ENCODE data around the gene ALKBH6. TPM values are rescaled to one million over a fixed set of nuclear protein-coding genes. Genes with fewer than 3 reads are reported as not detected.

The ALKBH6 gene
- total RNA-seq, 2 donors from 2014 or later = 36.3 to 38.7 TPM

- no peak overlapping the region for H3K9ac ChIP-seq (ENCODE audit: extremely low read depth, low read length, poor library complexity, severe bottlenecking)
- no peak for DNase-seq
- no peaks in the 10 kb centered on the region for H3K9me3 ChIP-seq (ENCODE audit: control insufficient read depth, low read length)
- TF ChIP-seq CTCF (conservative IDR thresholded peaks at IDR 0.05) = no peak
- WGBS, 2 experiments (ENCODE audit: insufficient coverage in 1 of 2, insufficient read length in 1 of 2) = 70 to 86% methylated on average over 1 to 5 of the region's 5 CpGs
- no peaks in the 10 kb centered on the region for H3K9me3 Mint-ChIP-seq
- H3K4me3 Mint-ChIP-seq = no peak overlapping the region
- no peak overlapping the region for H3K27ac ChIP-seq (ENCODE audit: low read depth, low read length)
- peaks cover 14% of the 10 kb centered on the region for H3K27me3 ChIP-seq (ENCODE audit: control insufficient read depth, insufficient read depth, low read length, poor library complexity, severe bottlenecking)
- H3K4me3 ChIP-seq (ENCODE audit: low read length) = no peak overlapping the region
- peaks cover 32% of the 10 kb centered on the region for H3K27me3 Mint-ChIP-seq (ENCODE audit: insufficient read depth)
- H3K4me1 Mint-ChIP-seq = no peaks in the 10 kb centered on the region
- no peak overlapping the region for H3K27ac Mint-ChIP-seq
- H3K36me3 ChIP-seq (ENCODE audit: control insufficient read depth, insufficient read depth, low read length) = no peaks in the 10 kb centered on the region
- H3K4me1 ChIP-seq (ENCODE audit: control insufficient read depth, insufficient read depth, low read length) = no peaks in the 10 kb centered on the region
- H3K36me3 Mint-ChIP-seq (ENCODE audit: low read depth) = no peaks in the 10 kb centered on the region
Observed at GRCh38 chr19:35978271-35978670, 35.7 kb downstream of the ALKBH6 start.

- H3K36me3 Mint-ChIP-seq (ENCODE audit: low read depth) = no peaks in the 10 kb centered on the region
- no peaks in the 10 kb centered on the region for H3K9me3 Mint-ChIP-seq
- TF ChIP-seq CTCF (conservative IDR thresholded peaks at IDR 0.05) = peak; percentile 80
- H3K4me3 ChIP-seq (ENCODE audit: low read length) = no peak overlapping the region
- H3K9ac ChIP-seq (ENCODE audit: extremely low read depth, low read length, poor library complexity, severe bottlenecking) = no peak overlapping the region
- H3K27ac ChIP-seq (ENCODE audit: low read depth, low read length) = no peak overlapping the region
- H3K4me3 Mint-ChIP-seq = no peak overlapping the region
- DNase-seq = peak; percentile 94
- H3K4me1 Mint-ChIP-seq = no peaks in the 10 kb centered on the region
- H3K9me3 ChIP-seq (ENCODE audit: control insufficient read depth, low read length) = no peaks in the 10 kb centered on the region
- H3K4me1 ChIP-seq (ENCODE audit: control insufficient read depth, insufficient read depth, low read length) = no peaks in the 10 kb centered on the region
- H3K27ac Mint-ChIP-seq = no peak overlapping the region
- peaks cover 14% of the 10 kb centered on the region for H3K27me3 ChIP-seq (ENCODE audit: control insufficient read depth, insufficient read depth, low read length, poor library complexity, severe bottlenecking)
- 60 to 70% methylated on average over 10 to 14 of the region's 14 CpGs for WGBS, 2 experiments (ENCODE audit: insufficient coverage in 1 of 2, insufficient read length in 1 of 2)
- H3K27me3 Mint-ChIP-seq (ENCODE audit: insufficient read depth) = peaks cover 26% of the 10 kb centered on the region
- no peaks in the 10 kb centered on the region for H3K36me3 ChIP-seq (ENCODE audit: control insufficient read depth, insufficient read depth, low read length)
Observed at GRCh38 chr19:35977446-35978222, 36.4 kb downstream of the ALKBH6 start.

GRCh38 chr19:35975608-35976214, 38.3 kb downstream of the ALKBH6 start:
- Histone ChIP-seq H3K27me3 (ENCODE audit: control insufficient read depth, insufficient read depth, low read length, poor library complexity, severe bottlenecking) (no peaks in the 10 kb centered on the region), H3K4me1 (ENCODE audit: control insufficient read depth, insufficient read depth, low read length) (no peaks in the 10 kb centered on the region), H3K27ac (ENCODE audit: low read depth, low read length) (no peak overlapping the region), H3K4me3 (ENCODE audit: low read length) (no peak overlapping the region), H3K9me3 (ENCODE audit: control insufficient read depth, low read length) (no peaks in the 10 kb centered on the region), H3K9ac (ENCODE audit: extremely low read depth, low read length, poor library complexity, severe bottlenecking) (no peak overlapping the region), H3K36me3 (ENCODE audit: control insufficient read depth, insufficient read depth, low read length) (no peaks in the 10 kb centered on the region)
- DNase-seq = peak; percentile 81
- WGBS, 2 experiments (ENCODE audit: insufficient coverage in 1 of 2, insufficient read length in 1 of 2) = 47 to 57% methylated on average over 2 to 5 of the region's 5 CpGs
- Mint-ChIP-seq H3K36me3 (ENCODE audit: low read depth) (no peaks in the 10 kb centered on the region), H3K9me3 (no peaks in the 10 kb centered on the region), H3K27me3 (ENCODE audit: insufficient read depth) (peaks cover 10% of the 10 kb centered on the region), H3K27ac (no peak overlapping the region), H3K4me3 (no peak overlapping the region), H3K4me1 (no peaks in the 10 kb centered on the region)
- TF ChIP-seq CTCF (conservative IDR thresholded peaks at IDR 0.05) = no peak
